Measurements from ENCODE around the gene TNFAIP8L1. TPM values are rescaled to one million over a fixed set of nuclear protein-coding genes. Genes with fewer than 3 reads are reported as not detected.

Gene TNFAIP8L1
- total and polyA plus RNA-seq, 7 donors = 2.4 to 5.1 (median 3.3) TPM

- Histone ChIP-seq H3K4me3 (no peak overlapping the region), H3K4me1 (peaks cover 34% of the 10 kb centered on the region), H3K27me3 (ENCODE audit: insufficient read depth in 3 of 3, low read length in 2 of 3) (no peaks in the 10 kb centered on the region), H3K27ac (no peak overlapping the region), H3K9me3 (no peaks in the 10 kb centered on the region), H3K36me3 (ENCODE audit: insufficient read depth in 1 of 2, low read depth in 1 of 2) (peaks cover 15 to 83% of the 10 kb centered on the region in 2 donors)
- TF ChIP-seq, protein P1, sequence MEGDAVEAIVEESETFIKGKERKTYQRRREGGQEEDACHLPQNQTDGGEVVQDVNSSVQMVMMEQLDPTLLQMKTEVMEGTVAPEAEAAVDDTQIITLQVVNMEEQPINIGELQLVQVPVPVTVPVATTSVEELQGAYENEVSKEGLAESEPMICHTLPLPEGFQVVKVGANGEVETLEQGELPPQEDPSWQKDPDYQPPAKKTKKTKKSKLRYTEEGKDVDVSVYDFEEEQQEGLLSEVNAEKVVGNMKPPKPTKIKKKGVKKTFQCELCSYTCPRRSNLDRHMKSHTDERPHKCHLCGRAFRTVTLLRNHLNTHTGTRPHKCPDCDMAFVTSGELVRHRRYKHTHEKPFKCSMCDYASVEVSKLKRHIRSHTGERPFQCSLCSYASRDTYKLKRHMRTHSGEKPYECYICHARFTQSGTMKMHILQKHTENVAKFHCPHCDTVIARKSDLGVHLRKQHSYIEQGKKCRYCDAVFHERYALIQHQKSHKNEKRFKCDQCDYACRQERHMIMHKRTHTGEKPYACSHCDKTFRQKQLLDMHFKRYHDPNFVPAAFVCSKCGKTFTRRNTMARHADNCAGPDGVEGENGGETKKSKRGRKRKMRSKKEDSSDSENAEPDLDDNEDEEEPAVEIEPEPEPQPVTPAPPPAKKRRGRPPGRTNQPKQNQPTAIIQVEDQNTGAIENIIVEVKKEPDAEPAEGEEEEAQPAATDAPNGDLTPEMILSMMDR (IDR thresholded peaks at IDR 0.05) = no peak
- peak in 3 of 4 donors; percentile 10 to 52 (median 47) for ATAC-seq
- intact Hi-C loops (cut with DNase I) = no loop called here
- 71 to 78% (median 72%) methylated on average over 8 of the region's 8 CpGs for WGBS, 3 donors
- DNase-seq = peak in 1 of 2 donors; percentile 72
Measured at GRCh38 chr19:4701557-4701956, 62.2 kb downstream of the TNFAIP8L1 start.

DNA sequence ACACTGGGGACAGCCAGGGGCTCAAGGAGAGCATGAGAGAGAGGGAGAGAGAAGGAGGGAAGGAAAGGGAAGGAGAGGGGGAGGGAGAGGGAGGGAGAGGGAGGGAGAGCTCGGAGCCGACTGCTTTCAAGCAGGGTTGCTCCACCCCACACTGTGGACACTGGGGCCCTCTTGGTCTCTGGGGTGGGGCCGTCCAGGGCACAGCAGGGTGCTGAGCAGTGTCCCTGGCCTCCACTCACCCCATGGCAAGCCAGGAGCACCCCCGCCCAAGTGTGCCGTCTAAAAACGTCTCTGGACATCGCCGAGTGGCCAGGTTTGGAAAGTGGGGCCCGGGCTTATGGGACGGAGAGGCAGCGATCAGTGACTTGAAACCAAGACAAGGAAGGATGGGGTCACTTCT lies 63.4 kb downstream of the TNFAIP8L1 start:
- H3K27ac ChIP-seq = no peak overlapping the region
- DNase-seq = peak in 1 of 2 donors; percentile 56
- 81 to 90% (median 85%) methylated on average over 10 to 11 of the region's 11 CpGs for WGBS, 3 donors

DNA sequence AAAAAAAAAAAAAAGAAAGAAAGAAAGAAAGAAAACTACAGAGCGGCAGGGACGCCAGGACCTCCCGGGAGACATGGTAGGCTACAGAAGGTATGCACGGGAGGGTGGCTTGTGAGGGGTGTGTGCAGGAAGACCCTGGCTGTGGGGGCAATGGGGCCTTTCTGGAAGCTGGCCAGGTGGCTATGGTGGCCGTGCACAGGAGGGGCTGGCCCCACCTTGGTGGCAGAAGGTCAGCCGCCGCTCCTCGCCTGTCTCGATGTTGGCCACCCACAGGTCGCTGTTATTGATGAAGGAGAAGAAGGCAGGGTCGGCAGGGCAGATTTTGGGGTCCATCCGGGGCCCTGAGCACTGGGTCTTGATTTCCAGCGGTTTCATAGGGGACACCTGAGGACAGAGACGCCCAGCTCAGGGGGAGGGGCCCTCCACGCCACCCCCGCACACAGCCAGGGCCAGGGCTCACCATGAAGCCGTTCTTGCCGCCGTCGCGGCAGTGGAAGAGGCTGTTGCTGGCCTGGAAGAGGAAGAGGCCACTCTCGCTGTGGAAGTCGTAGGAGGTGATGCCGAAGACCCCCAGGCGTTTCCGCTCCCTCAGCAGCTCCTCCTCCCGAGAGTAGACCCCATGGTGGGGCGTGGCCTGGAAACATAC lies 64.5 kb downstream of the TNFAIP8L1 start:
- peak overlapping the region; percentile 77 for H3K27ac ChIP-seq
- intact Hi-C loops (cut with DNase I) = no loop called here

More for the DNA sequence above, 63.4 kb downstream of the TNFAIP8L1 start:
- intact Hi-C loops (cut with DNase I) = no loop called here
- H3K4me1 ChIP-seq = peaks cover 36% of the 10 kb centered on the region
- H3K36me3 ChIP-seq (ENCODE audit: insufficient read depth in 1 of 2, low read depth in 1 of 2) = peaks cover 15 to 71% of the 10 kb centered on the region in 2 donors
- TF ChIP-seq, protein P1 (IDR thresholded peaks at IDR 0.05) = no peak
- H3K27me3 ChIP-seq (ENCODE audit: insufficient read depth in 3 of 3, low read length in 2 of 3) = no peaks in the 10 kb centered on the region
- no peaks in the 10 kb centered on the region for H3K9me3 ChIP-seq
- H3K4me3 ChIP-seq = no peak overlapping the region
- no peak for ATAC-seq

GRCh38 chr19:4704317-4704673 lies 65.0 kb downstream of the TNFAIP8L1 start:
- no peaks in the 10 kb centered on the region for H3K27me3 ChIP-seq (ENCODE audit: insufficient read depth in 3 of 3, low read length in 2 of 3)
- peaks cover 13 to 58% of the 10 kb centered on the region in 2 donors for H3K36me3 ChIP-seq (ENCODE audit: insufficient read depth in 1 of 2, low read depth in 1 of 2)
- peak overlapping the region; percentile 77 for H3K27ac ChIP-seq
- ATAC-seq (peak; percentile 43 to 71 (median 60)), DNase-seq (peak in 1 of 2 donors; percentile 87)
- H3K9me3 ChIP-seq = no peaks in the 10 kb centered on the region
- no peak overlapping the region for H3K4me3 ChIP-seq
- WGBS, 3 donors = 28 to 67% (median 39%) methylated on average over 9 of the region's 9 CpGs
- peaks cover 51% of the 10 kb centered on the region for H3K4me1 ChIP-seq
- intact Hi-C loops (cut with DNase I) = no loop called here
- TF ChIP-seq, protein P1 (IDR thresholded peaks at IDR 0.05) = no peak

More for the DNA sequence above, 64.5 kb downstream of the TNFAIP8L1 start:
- H3K27me3 ChIP-seq (ENCODE audit: insufficient read depth in 3 of 3, low read length in 2 of 3) = no peaks in the 10 kb centered on the region
- peak in 1 of 2 donors; percentile 59 for DNase-seq
- ATAC-seq = peak in 1 of 4 donors; percentile 2
- no peaks in the 10 kb centered on the region for H3K9me3 ChIP-seq
- peaks cover 13 to 61% of the 10 kb centered on the region in 2 donors for H3K36me3 ChIP-seq (ENCODE audit: insufficient read depth in 1 of 2, low read depth in 1 of 2)
- WGBS, 3 donors = 82 to 85% (median 85%) methylated on average over 28 of the region's 28 CpGs
- TF ChIP-seq, protein P1 (IDR thresholded peaks at IDR 0.05) = no peak
- peaks cover 46% of the 10 kb centered on the region for H3K4me1 ChIP-seq
- no peak overlapping the region for H3K4me3 ChIP-seq

Other genes with a start within 250 kb of the TNFAIP8L1 start
- 10 to 100 TPM; 16.0 to 26.6 (median 21.6) TPM for gene SH3GL1, start 239.0 kb upstream of the TNFAIP8L1 start, total RNA-seq
- 10 to 100 TPM; 18.2 to 85.6 (median 27.1) TPM for gene SH3GL1, start 239.0 kb upstream of the TNFAIP8L1 start, polyA plus RNA-seq
- 10 to 100 TPM in 1 of 4 donors, 1 to 10 TPM in 3; 5.6 to 10.3 (median 7.7) TPM for gene CHAF1A, start 236.9 kb upstream of the TNFAIP8L1 start, total RNA-seq
- 10 to 100 TPM in 1 of 3 donors, 1 to 10 TPM in 2; 5.9 to 12.8 (median 6.4) TPM for gene CHAF1A, start 236.9 kb upstream of the TNFAIP8L1 start, polyA plus RNA-seq
- gene UBXN6, start 181.7 kb upstream of the TNFAIP8L1 start, total RNA-seq = 100 to 1,000 TPM; 120 to 170 (median 132) TPM
- 100 to 1,000 TPM; 110 to 274 (median 191) TPM for gene UBXN6, start 181.7 kb upstream of the TNFAIP8L1 start, polyA plus RNA-seq
- 10 to 100 TPM; 32.3 to 47.7 (median 39.5) TPM for gene HDGFL2, start 167.2 kb upstream of the TNFAIP8L1 start, total RNA-seq
- gene HDGFL2, start 167.2 kb upstream of the TNFAIP8L1 start, polyA plus RNA-seq = 10 to 100 TPM; 33.4 to 56.4 (median 51.3) TPM
- 100 to 1,000 TPM; 115 to 309 (median 183) TPM for gene PLIN4, start 121.0 kb upstream of the TNFAIP8L1 start, total RNA-seq
- 10 to 100 TPM; 29.0 to 97.8 (median 50.4) TPM for gene PLIN4, start 121.0 kb upstream of the TNFAIP8L1 start, polyA plus RNA-seq
- 100 to 1,000 TPM in 2 of 4 donors, 10 to 100 TPM in 2; 61.7 to 143 (median 118) TPM for gene PLIN5, start 104.3 kb upstream of the TNFAIP8L1 start, total RNA-seq
- 10 to 100 TPM; 14.5 to 96.8 (median 22.8) TPM for gene PLIN5, start 104.3 kb upstream of the TNFAIP8L1 start, polyA plus RNA-seq
- 1 to 10 TPM in 1 of 4 donors, under 1 TPM in 2, not detected in 1; 0.42 to 1.8 (median 0.53) TPM for gene LRG1, start 99.5 kb upstream of the TNFAIP8L1 start, total RNA-seq
- under 1 TPM; 0.09 to 0.42 (median 0.15) TPM for gene LRG1, start 99.5 kb upstream of the TNFAIP8L1 start, polyA plus RNA-seq
- gene SEMA6B, start 79.8 kb upstream of the TNFAIP8L1 start, total RNA-seq = 10 to 100 TPM in 2 of 4 donors, 1 to 10 TPM in 2; 6.2 to 11.7 (median 10.0) TPM
- gene SEMA6B, start 79.8 kb upstream of the TNFAIP8L1 start, polyA plus RNA-seq = 1 to 10 TPM; 2.3 to 7.1 (median 5.6) TPM
- gene MYDGF, start 30.8 kb downstream of the TNFAIP8L1 start, total RNA-seq = 10 to 100 TPM; 11.4 to 24.0 (median 19.1) TPM
- gene MYDGF, start 30.8 kb downstream of the TNFAIP8L1 start, polyA plus RNA-seq = 100 to 1,000 TPM in 1 of 3 donors, 10 to 100 TPM in 2; 23.9 to 164 (median 40.0) TPM
- gene DPP9, start 84.3 kb downstream of the TNFAIP8L1 start, total RNA-seq = 10 to 100 TPM; 55.9 to 97.4 (median 78.6) TPM
- gene DPP9, start 84.3 kb downstream of the TNFAIP8L1 start, polyA plus RNA-seq = 100 to 1,000 TPM in 2 of 3 donors, 10 to 100 TPM in 1; 64.6 to 138 (median 108) TPM
- gene FEM1A, start 152.2 kb downstream of the TNFAIP8L1 start, total RNA-seq = 100 to 1,000 TPM; 135 to 210 (median 149) TPM
- gene FEM1A, start 152.2 kb downstream of the TNFAIP8L1 start, polyA plus RNA-seq = 100 to 1,000 TPM in 1 of 3 donors, 10 to 100 TPM in 2; 63.2 to 214 (median 96.3) TPM
- gene TICAM1, start 192.2 kb downstream of the TNFAIP8L1 start, total RNA-seq = 10 to 100 TPM in 3 of 4 donors, 1 to 10 TPM in 1; 9.0 to 17.0 (median 14.2) TPM
- gene TICAM1, start 192.2 kb downstream of the TNFAIP8L1 start, polyA plus RNA-seq = 10 to 100 TPM in 1 of 3 donors, 1 to 10 TPM in 2; 7.4 to 11.4 (median 8.7) TPM
- gene PLIN3, start 228.2 kb downstream of the TNFAIP8L1 start, total RNA-seq = 100 to 1,000 TPM in 2 of 4 donors, 10 to 100 TPM in 2; 67.2 to 251 (median 90.0) TPM
- gene PLIN3, start 228.2 kb downstream of the TNFAIP8L1 start, polyA plus RNA-seq = 100 to 1,000 TPM in 2 of 3 donors, 10 to 100 TPM in 1; 75.3 to 309 (median 142) TPM